ENCODE results near the gene ALPI. TPM values are rescaled to one million over a fixed set of nuclear protein-coding genes. Genes with fewer than 3 reads are reported as not detected.

Gene ALPI
- total and polyA plus RNA-seq, 2 donors (not counting 3 experiments of a cell fraction or from before 2014, with no cell fraction given): not detected

GRCh38 chr2:232412986-232413385 is 43.0 kb upstream of the ALPI start:
- DNase-seq (ENCODE audit: low read depth, low spot score) (no peak), FAIRE-seq (no peak)
- ChIA-PET POLR2A (no interaction called here), CTCF (interaction anchor here (1.0 to 1.5 kb wide), 5 partner anchors 15 to 512 kb away, joined by 3 to 4 read pairs (median 3); no protein-coding TSS in a partner anchor)
- Histone ChIP-seq H3K79me2 (ENCODE audit: control insufficient read depth, insufficient read depth, low read length) (no peaks in the 10 kb centered on the region), H3K4me3 (replicated peaks in 1 of 3; ENCODE audit: insufficient read depth in 1 of 3, low read depth in 1 of 3, low read length in 3 of 3) (no peak overlapping the region), H3K9me1 (replicated peaks; ENCODE audit: control insufficient read depth, extremely low read depth, insufficient read depth, low read length) (no peaks in the 10 kb centered on the region), H3K36me3 (ENCODE audit: control insufficient read depth in 2 of 2, extremely low read depth in 1 of 2, insufficient read depth in 2 of 2, low read length in 2 of 2) (no peaks in the 10 kb centered on the region), H3K9ac (replicated peaks; ENCODE audit: extremely low read depth, insufficient read depth, low read length) (no peak overlapping the region), H3K9me3 (replicated peaks; ENCODE audit: control insufficient read depth, insufficient read depth, low read length) (no peaks in the 10 kb centered on the region), H4K20me1 (replicated peaks; ENCODE audit: control insufficient read depth, extremely low read depth, insufficient read depth, low read length) (no peaks in the 10 kb centered on the region), H3K4me1 (ENCODE audit: control insufficient read depth, extremely low read depth, insufficient read depth, low read length) (no peaks in the 10 kb centered on the region), H2AFZ (ENCODE audit: low read depth, low read length) (no peak overlapping the region), H3K27ac (ENCODE audit: insufficient read depth, low read depth, low read length) (no peak overlapping the region), H3K27me3 (ENCODE audit: control insufficient read depth in 2 of 2, insufficient read depth in 2 of 2, low read length in 2 of 2) (peaks cover 16 to 26% of the 10 kb centered on the region in 2 experiments), H3K4me2 (ENCODE audit: insufficient read depth, low read length) (no peak overlapping the region)
- TF ChIP-seq, protein P1, sequence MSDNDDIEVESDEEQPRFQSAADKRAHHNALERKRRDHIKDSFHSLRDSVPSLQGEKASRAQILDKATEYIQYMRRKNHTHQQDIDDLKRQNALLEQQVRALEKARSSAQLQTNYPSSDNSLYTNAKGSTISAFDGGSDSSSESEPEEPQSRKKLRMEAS (IDR thresholded peaks at IDR 0.05; ENCODE audit: insufficient read depth, insufficient read length): no peak
- TF ChIP-seq MYC (IDR thresholded peaks at IDR 0.05; ENCODE audit: low read depth, low read length): no peak
- no peak for TF ChIP-seq JUN (IDR thresholded peaks at IDR 0.05; ENCODE audit: borderline replicate concordance, insufficient read depth, insufficient read length, low read depth)
- no peak for TF ChIP-seq GATA2 (IDR thresholded peaks at IDR 0.05; ENCODE audit: insufficient read depth, insufficient read length, low read depth, low read length)
- TF ChIP-seq POLR2AphosphoS5 (IDR thresholded peaks at IDR 0.05; ENCODE audit: insufficient read depth, low read depth, low read length): no peak
- no peak for TF ChIP-seq EZH2 (IDR thresholded peaks at IDR 0.05; ENCODE audit: borderline replicate concordance, low read depth, low read length, severe bottlenecking)
- no peak for TF ChIP-seq CTCF (IDR thresholded peaks at IDR 0.05; ENCODE audit: extremely low read depth in 1 of 2, insufficient read depth in 1 of 2, low read depth in 1 of 2, low read length in 2 of 2)
- intact Hi-C loops (cut with micrococcal nuclease) (no loop called here), dilution Hi-C loops (cut with MboI; ENCODE audit: extremely low pct_ligation_motif_present, low sequenced_read_pairs) (no loop called here)
- BruUV-seq (replicated peaks): no TSS peak

Data from endothelial cell of umbilical vein (primary cell).